Myocyte (in vitro differentiated cells): ENCODE data around the gene ANKS1A. TPM values are rescaled to one million over a fixed set of nuclear protein-coding genes. Genes with fewer than 3 reads are reported as not detected.

Source experiments
- DNase-seq: peaks from one replicate; pipeline ENCODE4 v3.0.0-alpha.2; 2012; ENCODE audit warnings: low read depth
- total RNA-seq: library from RNA; depleted of rRNA; stranded (reverse); fragments of >200 nt; gene quantifications from 2 replicates; pipeline ENCODE4 v1.2.3, GENCODE V29; 2014

ANKS1A gene
- total RNA-seq, 1 donor from 2014 or later: 70.6 TPM

GRCh38 chr6:35067234-35067633, 178.2 kb downstream of the ANKS1A start:
- no peak for DNase-seq

GRCh38 chr6:35068206-35068605, 179.2 kb downstream of the ANKS1A start:
- no peak for DNase-seq

GRCh38 chr6:35068644-35069043, 179.6 kb downstream of the ANKS1A start:
- no peak for DNase-seq

- no peak for DNase-seq
Measured at GRCh38 chr6:35069262-35069661, 180.2 kb downstream of the ANKS1A start.

- DNase-seq: no peak
Measured at GRCh38 chr6:35070111-35070510, 181.1 kb downstream of the ANKS1A start.

- no peak for DNase-seq
Measured at GRCh38 chr6:35071347-35071994, 182.4 kb downstream of the ANKS1A start.

DNA sequence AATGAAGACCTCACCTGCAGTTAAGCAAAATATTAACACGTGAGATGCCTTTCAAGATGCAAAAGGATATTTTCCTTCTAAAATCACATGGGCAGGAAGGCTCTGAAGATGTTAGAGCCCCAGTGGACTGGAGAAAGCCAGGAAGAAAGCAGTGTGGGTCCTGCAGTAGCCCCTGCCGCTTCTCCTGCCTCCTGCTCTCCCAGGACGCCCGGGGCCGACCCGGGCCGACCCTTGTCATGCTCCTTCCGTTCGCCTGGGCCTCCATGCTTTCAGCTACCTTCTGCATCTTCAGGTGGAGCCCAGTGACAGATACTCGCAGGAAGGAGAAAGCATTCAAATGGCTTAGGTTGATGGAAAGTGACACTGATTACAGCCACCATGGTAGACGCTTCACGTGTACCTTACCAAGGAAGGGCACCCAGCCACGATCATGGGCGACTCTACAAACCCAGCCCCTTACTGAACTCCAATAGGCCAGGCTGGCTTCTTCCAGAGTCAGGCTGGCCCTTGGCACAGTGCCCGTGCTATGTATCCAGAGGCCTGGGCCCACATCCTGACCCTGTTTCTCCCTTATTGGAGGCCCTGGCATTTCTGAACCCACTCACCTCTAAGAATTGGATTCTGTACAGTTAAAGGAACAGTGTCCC, 183.1 kb downstream of the ANKS1A start:
- DNase-seq: no peak

GRCh38 chr6:35072698-35073055, 183.6 kb downstream of the ANKS1A start:
- DNase-seq: no peak

DNA sequence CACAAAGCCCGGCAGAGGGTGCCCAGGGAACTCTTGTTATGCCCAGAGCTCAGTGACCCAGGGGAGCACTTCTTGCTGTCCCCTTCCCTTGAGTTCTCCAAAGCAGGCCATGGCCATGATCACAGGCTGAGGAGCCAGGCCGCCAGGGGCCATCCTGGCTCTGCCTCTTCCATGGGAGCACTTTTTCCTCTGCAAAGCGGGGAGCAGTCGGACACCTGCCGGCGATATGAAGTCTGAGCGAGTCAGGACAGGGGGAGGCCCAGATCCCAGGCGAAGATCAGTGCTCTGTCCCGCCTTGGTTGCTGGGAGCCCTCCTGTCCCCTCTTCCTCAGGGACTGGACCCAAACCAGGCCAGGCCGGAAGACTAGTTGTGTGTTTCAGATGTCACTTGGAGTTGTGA, 184.2 kb downstream of the ANKS1A start:
- DNase-seq: no peak

DNA sequence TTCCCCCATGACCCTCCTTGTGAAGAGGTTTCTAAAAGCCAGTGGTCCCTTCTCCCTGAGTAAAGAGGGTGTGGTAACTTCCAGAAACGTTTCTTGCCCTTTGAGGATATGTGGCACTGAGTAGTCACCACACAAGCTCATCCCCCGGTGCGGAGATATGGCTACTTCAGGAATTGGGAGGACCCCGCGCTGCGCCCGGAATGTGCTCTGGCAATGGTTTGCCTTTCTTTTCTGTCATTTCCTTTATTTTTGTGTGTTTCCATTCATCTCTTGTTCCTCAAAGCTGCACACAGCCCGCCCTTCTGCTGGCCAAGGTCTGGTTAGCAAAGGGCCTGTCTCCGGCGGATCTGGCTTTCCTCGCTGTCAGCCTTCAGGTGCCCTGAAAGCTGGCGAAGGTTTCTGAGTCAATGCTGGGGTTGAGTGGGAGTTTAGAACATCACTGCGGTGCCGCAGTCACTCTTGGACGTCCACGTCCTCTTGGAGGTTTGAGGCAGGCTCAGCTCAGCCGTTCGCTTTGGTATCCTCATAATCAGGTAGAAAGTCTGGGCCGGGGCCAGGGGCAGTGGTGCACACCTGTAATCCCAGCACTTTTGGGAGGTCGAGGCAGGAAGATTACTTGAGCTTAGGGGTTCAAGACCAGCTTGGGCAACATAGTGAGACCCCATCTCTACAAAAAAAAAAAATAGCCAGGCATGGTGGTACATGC, 184.9 kb downstream of the ANKS1A start:
- DNase-seq: no peak

DNA sequence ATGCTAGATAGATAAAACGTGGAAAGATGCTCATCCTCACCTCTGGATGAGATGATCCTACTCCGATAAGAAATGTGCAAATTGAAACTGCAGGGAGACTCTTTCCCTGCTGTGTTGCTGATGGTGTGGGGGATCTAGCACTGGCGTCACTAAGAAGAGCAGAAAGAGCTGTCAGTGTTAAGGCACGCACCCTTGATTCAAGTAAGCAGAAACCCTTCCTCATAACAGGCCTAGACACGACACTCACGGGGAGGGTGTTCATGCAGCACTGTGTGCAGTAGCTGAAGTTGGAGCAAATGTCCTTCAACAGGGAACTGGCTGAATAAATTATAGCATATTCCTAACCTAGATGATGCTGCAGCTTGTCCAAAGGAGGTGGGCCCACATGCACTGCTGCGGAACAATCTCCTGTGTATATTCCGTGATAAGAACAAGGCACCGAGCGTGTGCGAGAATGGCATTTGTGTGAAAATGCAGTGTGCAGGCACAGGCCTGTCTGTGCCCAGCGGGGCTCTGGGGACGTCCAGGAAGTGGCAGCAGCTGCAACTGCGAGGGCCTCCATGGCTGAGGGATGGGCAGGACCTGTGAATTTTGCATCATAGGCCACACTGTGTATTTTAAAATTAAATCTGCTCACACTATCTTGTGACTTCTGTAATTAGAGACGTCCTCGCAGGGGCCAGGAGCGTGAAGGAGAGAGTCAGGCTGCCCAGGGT, 188.1 kb downstream of the ANKS1A start:
- no peak for DNase-seq

- no peak for DNase-seq
Measured at GRCh38 chr6:35077713-35078105, 188.7 kb downstream of the ANKS1A start.

GRCh38 chr6:35078226-35078850, 189.3 kb downstream of the ANKS1A start:
- DNase-seq: no peak

GRCh38 chr6:35078896-35079295, 189.8 kb downstream of the ANKS1A start:
- DNase-seq: no peak

DNA sequence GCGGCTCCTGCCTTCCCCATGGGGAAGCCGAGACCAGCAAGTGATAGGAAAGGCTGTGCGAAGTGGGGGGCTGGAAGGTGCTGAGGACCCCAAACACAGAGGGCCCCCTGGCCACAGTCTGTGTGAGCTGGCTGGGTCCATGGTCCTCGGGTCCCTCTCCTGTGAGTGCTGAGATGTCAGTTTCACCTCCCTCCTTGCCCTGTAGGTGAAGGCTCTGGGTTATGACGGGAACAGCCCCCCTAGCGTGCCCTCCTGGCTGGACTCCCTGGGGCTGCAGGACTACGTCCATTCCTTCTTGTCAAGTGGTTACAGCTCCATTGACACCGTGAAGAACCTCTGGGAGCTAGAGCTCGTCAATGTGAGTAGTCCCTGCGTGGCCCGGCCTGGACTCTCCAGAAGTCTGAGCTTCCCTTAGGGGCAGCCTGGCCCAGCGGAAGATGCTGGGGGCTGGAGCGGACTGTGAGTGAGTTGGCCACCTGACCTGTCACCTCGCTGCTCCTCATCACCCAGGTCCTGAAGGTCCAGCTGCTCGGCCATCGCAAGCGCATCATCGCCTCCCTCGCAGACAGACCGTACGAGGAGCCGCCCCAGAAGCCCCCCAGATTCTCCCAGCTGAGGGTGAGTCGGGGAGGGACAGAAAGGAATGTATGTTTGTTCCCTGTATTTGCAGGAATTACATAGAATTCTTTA, 190.4 kb downstream of the ANKS1A start:
- DNase-seq: no peak

DNA sequence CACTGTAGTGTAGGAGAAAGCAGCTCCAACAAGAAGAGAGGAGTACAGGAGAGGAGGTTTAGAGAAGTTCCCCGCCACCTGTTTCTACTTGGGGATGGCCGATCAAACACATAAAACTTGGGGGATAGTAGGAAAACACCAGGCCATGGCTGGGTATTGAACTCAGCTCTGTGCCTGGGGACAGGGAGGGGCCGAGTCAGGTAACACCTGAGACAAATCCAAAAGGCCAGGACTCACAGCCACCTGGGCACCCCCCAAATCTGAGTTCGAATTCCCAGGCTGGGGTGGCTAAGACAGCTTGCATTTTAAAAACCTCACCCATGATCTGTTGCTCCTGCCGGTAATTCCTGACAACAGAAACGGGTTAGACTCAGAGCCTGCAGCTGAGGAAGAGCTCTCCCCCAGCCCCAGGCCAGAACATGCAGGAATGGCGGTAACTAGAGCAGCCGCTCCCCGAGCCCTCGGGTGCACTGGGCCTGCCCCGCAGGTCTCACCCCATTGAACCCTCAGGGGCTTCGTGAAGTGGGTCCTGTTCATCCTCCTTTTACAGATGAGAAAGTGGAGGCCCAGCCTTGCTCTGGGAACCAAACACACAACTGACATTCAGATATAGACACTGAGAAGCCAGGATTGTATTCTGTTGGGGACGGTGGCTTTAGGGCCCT, 191.1 kb downstream of the ANKS1A start:
- DNase-seq: no peak

DNA sequence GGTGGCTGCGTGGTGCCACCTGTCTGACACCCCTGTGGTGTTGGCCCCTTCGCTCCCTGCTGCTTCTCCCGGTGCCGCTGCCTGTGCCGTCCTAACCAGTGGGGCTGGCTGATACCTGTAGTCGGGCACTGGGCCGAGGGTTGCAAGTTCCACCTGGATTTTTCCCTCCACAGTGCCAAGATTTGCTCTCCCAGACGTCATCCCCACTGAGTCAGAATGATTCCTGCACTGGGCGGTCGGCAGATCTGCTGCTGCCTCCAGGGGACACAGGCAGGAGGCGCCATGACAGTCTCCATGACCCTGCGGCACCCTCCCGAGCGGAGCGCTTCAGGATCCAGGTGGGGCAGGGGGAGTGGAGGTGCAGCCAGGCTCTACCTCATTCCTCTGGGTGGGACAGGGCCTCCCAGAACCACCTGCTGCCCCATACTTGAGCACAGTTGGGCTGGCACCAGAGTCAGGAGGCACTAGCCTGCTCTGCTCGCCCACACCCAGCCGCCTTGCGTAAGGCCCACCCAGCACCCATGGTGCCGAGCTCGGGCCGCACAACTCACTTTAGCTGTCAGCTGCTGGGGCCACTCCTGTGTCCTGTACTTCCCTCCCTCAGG, 191.9 kb downstream of the ANKS1A start:
- no peak for DNase-seq

DNA sequence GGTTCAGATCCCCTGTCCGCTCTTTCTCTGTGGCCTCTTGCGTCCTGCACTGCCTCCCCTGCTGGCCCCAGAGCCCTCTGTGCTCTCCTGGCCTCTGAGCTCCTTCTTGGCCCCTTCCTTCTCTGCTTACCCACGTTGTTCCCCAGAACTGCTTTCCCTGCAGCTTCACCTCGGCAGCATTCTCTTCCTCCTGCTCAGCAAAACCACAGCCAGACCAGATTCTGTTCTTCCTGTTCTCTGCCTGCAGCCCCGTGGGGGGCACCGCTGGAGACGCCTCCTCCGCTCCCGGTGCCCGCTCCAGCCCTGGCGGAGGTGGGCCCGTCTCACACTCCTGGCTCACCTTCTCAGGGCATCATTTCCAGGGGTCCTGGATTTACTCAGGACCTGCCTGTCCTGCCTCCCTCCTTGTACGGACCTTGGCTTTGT, 192.4 kb downstream of the ANKS1A start:
- DNase-seq: no peak

DNA sequence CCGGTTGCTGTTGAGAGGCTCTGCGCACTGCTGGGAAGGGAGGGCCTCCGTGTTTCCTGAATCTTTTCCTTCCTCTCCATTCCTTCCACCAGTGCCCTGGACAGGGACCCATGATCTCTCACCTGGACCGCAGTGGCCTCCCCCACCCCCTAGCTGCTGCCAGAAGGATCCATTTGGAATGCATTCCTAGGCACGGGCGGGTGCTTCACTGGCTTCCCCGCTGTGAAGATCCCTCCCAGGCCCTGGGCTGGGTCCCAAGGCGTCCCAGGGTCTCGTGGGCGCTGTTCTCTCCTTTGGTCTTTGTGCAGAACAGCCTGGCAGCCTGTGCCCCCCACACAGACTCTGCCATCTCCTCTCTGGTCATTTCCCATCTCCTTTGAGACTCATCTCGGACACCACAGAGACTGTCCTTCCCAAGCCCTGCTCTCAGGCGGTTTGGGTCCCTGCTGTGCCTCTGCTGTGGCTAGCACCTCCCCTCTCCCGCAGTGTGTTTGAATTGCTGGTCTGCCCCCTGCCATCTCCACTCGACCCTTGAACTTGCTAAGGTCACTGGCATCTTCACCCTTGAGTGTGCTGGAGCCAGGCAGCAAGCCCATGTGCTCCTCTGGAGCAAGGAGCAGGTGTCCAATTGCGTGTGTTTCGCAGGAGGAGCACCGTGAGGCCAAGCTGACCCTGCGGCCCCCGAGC, 193.1 kb downstream of the ANKS1A start:
- no peak for DNase-seq
